GM19025 (cell line): ENCODE measurements around the gene CDH26.
"Not testable (repeated sequence)": the region's sequence is repeated elsewhere in the genome, so short reads cannot be mapped to it uniquely, and the experiment has no call there.

Source experiments
- ATAC-seq: cut with Tn5 transposase; IDR thresholded peaks from one replicate; pipeline ENCODE4 v1.9.1; 2021; ENCODE audit warnings: mild to moderate bottlenecking, low read depth, moderate library complexity; ENCODE audit not compliant: unreplicated experiment

CDH26 gene

GRCh38 chr20:59940129-59940955, 17.9 kb upstream of the CDH26 start, which contains the start of the genes FAM217B and PPP1R3D:
Gene FAM217B (plus strand): TSS chr20:59940389. CDS start chr20:59943944, 3,555 bp downstream.
Gene PPP1R3D (minus strand): TSS chr20:59940305. CDS start chr20:59939931, 374 bp downstream.
- ATAC-seq: peak; percentile 93

DNA sequence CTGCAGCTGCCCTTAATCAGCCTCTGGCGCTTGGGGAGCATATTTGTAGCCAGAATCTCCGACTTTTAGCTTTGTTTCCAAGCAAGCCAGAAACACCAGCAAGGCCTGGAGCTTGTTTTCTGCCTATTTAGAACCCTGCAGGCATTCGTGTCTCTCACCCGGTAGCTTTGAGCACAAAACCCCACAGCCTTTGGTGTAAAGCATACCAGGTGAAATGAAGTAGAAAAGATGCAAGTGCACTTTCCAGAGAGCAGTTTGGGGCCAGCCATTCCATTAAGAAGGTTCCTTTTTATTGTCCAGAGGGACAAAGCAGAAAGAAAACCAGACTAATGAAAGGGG, 17.3 kb upstream of the CDH26 start:
- peak; percentile 2 for ATAC-seq

DNA sequence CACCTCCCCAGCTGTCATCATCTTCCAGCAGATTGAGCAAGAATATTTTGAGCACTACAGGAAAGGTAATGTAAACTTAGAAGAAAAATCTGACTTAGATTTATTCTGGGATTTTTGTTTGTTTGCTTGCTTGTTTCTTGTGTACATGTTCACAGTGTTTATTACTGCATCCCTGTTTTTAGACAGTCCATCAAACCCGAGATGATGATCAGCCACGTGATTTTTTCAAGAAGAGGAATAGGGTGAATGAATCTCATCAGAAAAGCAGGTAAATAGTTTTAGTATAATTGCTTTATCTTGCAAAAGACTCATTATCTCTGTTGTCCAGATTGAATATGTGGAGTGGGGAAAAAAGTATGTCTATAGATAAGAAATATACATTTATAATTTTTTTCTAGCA, 16.0 kb upstream of the CDH26 start:
- ATAC-seq: no peak

DNA sequence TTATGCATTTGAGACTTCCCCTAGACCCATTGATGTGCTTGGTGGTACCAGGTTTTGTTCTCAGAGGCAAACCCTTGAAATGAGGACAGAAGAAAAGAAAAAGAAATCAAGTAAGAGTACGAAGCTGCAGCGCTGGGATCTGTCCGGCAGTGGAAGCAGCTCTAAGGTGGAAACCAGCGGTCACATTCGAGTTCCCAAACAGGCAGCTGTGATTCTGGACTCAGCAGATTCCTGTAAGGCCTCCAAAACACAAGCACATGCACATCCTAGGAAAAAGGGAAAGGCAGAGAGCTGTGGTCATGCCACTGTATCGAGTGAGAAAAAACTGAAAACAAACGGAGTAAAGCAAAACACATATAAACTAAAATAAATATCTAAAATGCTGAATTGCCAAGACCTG, 13.5 kb upstream of the CDH26 start:
- ATAC-seq: no peak

DNA sequence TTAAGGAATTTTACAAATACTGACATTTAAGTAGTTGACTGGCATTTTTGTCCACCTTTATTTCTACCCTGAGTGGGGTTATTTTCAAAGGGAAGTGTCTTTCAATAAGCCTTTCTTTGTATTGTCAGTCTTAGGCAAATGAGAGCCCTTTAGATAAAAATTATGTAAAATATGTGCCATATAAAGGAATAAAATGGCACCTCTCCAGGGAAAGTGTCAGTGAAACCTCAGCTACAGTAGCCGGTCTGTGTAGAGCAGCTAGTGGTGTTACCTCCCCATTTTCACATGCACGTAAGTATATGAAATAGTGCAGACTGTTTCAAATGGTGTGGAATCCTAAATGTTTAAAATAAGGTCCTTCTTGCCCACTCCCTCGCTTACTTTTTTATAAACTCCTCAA, 13.0 kb upstream of the CDH26 start:
- no peak for ATAC-seq

DNA sequence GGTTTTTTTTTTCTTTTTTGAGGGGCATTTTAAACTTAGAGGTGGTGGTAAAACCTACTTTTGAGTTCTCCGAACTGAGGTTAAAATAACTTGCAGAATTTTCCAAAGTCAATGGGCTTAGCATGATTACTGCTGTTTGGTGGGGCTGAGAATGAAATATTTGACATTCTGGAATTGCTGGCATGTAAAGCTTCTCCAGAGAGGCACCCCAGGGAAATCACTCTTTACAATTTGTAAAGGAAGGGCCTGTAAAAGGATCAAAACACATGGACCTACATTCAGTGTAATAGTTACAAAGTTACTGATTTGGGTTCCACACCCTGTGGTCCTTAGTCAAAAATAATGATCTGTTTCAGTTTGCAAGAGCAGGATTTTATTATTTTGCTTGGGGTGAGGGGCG, 12.5 kb upstream of the CDH26 start:
- ATAC-seq: no peak

DNA sequence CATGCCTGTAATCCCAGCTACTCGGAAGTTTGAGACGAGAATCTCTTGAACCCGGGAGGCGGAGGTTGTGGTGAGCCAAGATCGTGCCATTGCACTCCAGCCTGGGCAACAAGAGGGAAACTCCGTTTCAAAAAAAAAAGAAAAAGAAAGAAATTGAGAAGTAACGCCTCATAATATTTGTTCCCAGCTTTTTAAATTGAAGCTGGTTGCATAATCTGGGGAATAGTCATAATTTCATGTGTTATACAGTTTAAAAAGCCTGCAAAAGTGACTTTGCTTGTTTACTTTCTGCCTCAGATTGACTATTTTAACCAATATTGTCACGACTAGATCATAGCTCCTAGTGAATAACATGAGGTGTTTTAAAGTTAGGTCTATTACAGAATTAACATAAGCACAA, 10.8 kb upstream of the CDH26 start:
- ATAC-seq: no peak

DNA sequence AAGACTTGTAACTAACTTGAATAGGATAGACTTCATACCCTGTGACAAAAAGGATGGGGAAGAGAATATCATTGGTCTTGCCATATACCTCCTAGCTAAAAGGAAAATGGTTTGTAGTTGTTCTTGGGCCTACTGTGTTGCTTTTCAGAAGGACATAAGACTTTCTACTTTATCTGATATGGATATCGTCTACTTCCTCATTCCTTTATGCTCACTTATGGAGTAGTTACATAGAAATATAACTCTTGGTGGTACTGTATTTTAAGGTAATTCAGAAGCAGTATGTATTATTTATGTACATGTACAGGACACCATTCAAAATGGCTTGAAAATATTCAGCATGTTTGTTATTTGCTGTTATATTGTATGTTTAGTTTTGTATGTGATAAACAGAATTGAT, 10.0 kb upstream of the CDH26 start:
- no peak for ATAC-seq

- no peak for ATAC-seq
Measured at GRCh38 chr20:59948828-59949720, 9.1 kb upstream of the CDH26 start.

GRCh38 chr20:59949911-59950310, 8.3 kb upstream of the CDH26 start:
- no peak for ATAC-seq

- no peak for ATAC-seq
Measured at GRCh38 chr20:59954718-59955117, 3.5 kb upstream of the CDH26 start.

DNA sequence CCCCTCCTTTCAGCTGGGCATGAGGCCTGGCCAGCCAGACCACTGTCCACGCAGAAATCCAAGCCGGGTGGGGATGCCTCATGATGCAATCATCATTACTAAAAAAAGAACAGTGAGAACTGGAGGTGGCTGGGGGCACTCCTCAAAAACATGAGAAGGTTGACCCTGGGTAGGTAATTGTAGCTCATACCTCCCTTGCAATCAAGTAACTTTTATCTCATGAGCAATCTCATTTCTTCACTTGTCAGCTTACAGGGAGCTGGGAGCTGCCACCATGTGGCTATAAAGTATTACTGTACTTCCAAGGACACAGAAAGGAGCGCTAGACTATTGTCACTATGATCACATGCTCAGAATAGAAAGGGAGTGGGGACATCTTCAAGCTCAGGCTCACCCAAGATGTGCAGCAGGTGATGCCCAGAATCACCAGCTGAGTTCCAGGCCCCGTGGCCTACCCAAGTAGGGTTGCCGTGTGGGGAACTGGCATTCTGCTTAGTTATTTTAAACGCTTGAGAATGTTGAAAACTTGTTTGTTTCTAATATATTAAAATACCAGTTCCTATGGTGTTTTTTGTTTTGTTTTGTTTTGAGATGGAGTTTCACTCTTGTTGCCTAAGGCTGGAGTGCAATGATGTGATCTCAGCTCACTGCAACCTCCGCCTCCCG, 3.0 kb upstream of the CDH26 start:
- no peak for ATAC-seq

GRCh38 chr20:59957568-59957967, 655 bp upstream of the CDH26 start:
- ATAC-seq: not testable (repeated sequence)

- no peak for ATAC-seq
Measured at GRCh38 chr20:59958626-59959025, 403 bp downstream of the CDH26 start.

GRCh38 chr20:59961423-59961822, 3.2 kb downstream of the CDH26 start:
- no peak for ATAC-seq

GRCh38 chr20:59962155-59962554, 3.9 kb downstream of the CDH26 start:
- no peak for ATAC-seq

GRCh38 chr20:59966428-59966827, 8.2 kb downstream of the CDH26 start:
- ATAC-seq: no peak

GRCh38 chr20:59971428-59971827, 13.2 kb downstream of the CDH26 start:
- ATAC-seq: no peak

- ATAC-seq: no peak
Measured at GRCh38 chr20:59972037-59972801, 14.0 kb downstream of the CDH26 start.

DNA sequence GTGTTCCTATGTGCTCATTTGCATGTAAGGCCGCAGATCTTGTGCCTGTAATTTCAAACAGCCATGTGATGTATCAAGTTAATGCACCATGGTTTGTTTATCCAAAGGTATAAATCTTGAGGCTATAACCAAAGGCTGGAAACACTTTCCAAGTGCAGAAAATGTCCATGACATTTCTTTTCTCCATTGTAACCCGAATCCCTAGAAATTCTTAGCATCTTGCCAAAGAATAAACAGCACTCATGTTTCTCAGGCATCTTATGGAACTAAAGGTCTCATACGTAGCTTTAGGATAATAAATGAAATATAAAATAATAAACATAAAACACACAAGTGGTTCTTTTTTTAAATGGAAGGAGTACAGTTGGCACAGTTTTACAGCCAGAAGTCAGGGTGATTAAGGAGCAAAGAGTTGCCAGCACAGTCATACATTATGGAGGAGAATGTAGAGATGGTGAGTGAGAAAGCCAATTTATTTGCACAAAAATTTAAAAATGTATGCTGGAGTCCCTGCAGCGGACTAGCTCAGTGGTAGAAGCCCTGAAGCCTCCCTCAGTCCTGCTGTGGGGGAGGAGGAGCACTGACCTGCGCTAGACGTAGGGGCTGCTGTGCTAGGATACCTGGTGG, 18.0 kb downstream of the CDH26 start:
- ATAC-seq: no peak
